Natural killer cell (primary cell): ENCODE measurements around the gene TRAP1. TPM values are rescaled to one million over a fixed set of nuclear protein-coding genes. Genes with fewer than 3 reads are reported as not detected.

Experiments used
- ATAC-seq, 3 donors: fragments of 150-1000 bp in 2 of 3; fragments of 200-7000 bp in 1 of 3; cut with Tn5 transposase; 1 replicate in 1 of 3; 2 replicates in 2 of 3; pipeline ENCODE4 v1.10.0; 2021; ENCODE audit warnings: mild to moderate bottlenecking in 2 of 3, moderate library complexity in 2 of 3
- DNase-seq, 2 donors: peaks; one replicate each; pipeline versions ENCODE4 v3.0.0 to v3.0.0-alpha.2; 2013 to 2021; ENCODE audit warnings: mixed read lengths in 1 of 2
- H3K27ac ChIP-seq: one replicate; pipeline ENCODE4 v1.5.1; 2013; ENCODE audit warnings: mild to moderate bottlenecking, low read length
- H3K27me3 ChIP-seq: one replicate; pipeline ENCODE4 v1.6.1; 2013; ENCODE audit warnings: low read length; ENCODE audit not compliant: control insufficient read depth, insufficient read depth
- H3K36me3 ChIP-seq: one replicate; pipeline ENCODE4 v1.6.1; 2013; ENCODE audit warnings: low read length; ENCODE audit not compliant: control insufficient read depth, insufficient read depth
- H3K4me1 ChIP-seq: one replicate; pipeline ENCODE4 v1.6.1; 2013; ENCODE audit warnings: low read length; ENCODE audit not compliant: control insufficient read depth, insufficient read depth
- H3K4me3 ChIP-seq: one replicate; pipeline ENCODE4 v1.5.1; 2013; ENCODE audit warnings: low read length
- H3K9me3 ChIP-seq: one replicate; pipeline ENCODE4 v1.6.1; 2013; ENCODE audit warnings: low read length; ENCODE audit not compliant: control insufficient read depth, insufficient read depth
- H3K27ac Mint-ChIP-seq, 2 donors: one replicate each; pipeline ENCODE4 v1.8.0; 2022; ENCODE audit warnings: mild to moderate bottlenecking in 2 of 2, mixed read lengths in 2 of 2, moderate library complexity in 1 of 2
- H3K27me3 Mint-ChIP-seq, 2 donors: one replicate each; pipeline ENCODE4 v1.8.0; 2022; ENCODE audit warnings: low read depth in 2 of 2, mixed read lengths in 2 of 2
- H3K36me3 Mint-ChIP-seq: one replicate; pipeline ENCODE4 v1.8.0; 2022; ENCODE audit warnings: mixed read lengths
- H3K4me1 Mint-ChIP-seq, 2 donors: one replicate each; pipeline ENCODE4 v1.8.0; 2022; ENCODE audit warnings: mixed read lengths in 2 of 2
- H3K4me3 Mint-ChIP-seq: one replicate; pipeline ENCODE4 v1.8.0; 2022; ENCODE audit warnings: mild to moderate bottlenecking, moderate library complexity, mixed read lengths
- H3K9me3 Mint-ChIP-seq, 2 donors: one replicate each; pipeline ENCODE4 v1.8.0; 2022; ENCODE audit warnings: mixed read lengths in 2 of 2
- WGBS: methylation state at CpG from one replicate; pipeline ENCODE4 v1.1.7; 2013; ENCODE audit warnings: missing lambda C conversion rate; ENCODE audit not compliant: insufficient coverage; 5-methylcytosine and 5-hydroxymethylcytosine counted together
- intact Hi-C: fragments of 100-400 bp; cut with micrococcal nuclease; formaldehyde crosslinking; loops from one replicate; pipeline ENCODE4 v1.14.2; 2022
- total RNA-seq, 4 donors: library from RNA; stranded (reverse); fragments of 120-200 nt in 1 of 4; gene quantifications; one replicate each; pipeline versions ENCODE4 v1.2.3 to v1.2.4, GENCODE V29; 2013 to 2022
- TF ChIP-seq, protein P1 (sequence below): fragments of 200-600 bp; IDR thresholded peaks from one replicate; pipeline ENCODE4 v1.8.0; 2022; ENCODE audit warnings: antibody characterized with exemption

Gene TRAP1
- total RNA-seq, 3 donors from 2014 or later (not counting 1 experiment from before 2014, with no cell fraction given), result 33.7 to 56.7 (median 54.6) TPM

DNA sequence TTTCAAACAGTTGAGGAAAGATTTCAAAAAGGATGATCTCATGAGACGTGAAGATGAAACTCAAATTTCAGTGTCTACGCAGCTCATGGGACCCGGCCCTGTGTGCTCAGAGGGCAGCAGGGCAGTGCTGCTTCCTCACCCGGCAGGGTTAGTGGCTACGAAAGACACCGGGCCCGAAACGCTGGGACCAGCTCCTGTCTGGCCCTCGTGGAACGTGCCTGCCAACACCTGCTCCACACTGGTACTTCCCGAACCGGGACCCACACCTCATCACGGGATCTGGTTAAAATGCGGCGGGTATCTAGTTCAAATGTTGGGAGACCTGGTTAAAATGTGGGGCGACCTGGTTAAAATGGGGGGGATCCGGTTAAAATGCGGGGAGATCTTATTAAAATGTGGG, 44.1 kb downstream of the TRAP1 start:
- 97% methylated on average over 18 of the region's 18 CpGs for WGBS

DNA sequence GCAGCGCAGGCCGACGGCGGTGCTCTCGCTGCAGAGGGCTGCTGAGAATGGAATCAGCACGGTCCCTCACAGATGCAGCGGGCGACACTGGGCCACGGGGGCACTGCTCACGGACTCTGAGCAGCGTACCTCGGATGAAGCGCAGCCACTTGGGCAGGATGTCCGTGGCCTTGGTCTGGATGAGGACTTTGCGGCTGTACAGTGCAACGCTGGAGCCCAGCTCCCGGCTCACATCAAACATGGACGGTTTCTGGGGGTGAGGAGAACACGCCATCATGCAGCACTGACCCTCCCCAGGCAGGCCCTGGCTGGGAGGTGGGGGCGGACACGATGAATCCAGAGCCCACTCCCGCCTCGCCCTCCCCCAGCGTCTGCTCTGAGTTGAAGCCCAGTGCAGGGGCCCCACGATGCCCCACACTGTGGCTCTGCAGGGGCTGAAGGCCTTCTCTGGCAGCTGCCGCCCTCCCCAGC, 44.7 kb downstream of the TRAP1 start:
- Histone ChIP-seq H3K27me3 (no peaks in the 10 kb centered on the region), H3K9me3 (no peaks in the 10 kb centered on the region), H3K4me1 (peaks cover 34% of the 10 kb centered on the region), H3K36me3 (peaks cover 4% of the 10 kb centered on the region), H3K4me3 (no peak overlapping the region), H3K27ac (no peak overlapping the region)
- no peak for DNase-seq
- Mint-ChIP-seq H3K9me3 (no peaks in the 10 kb centered on the region), H3K4me3 (no peak overlapping the region), H3K27me3 (no peaks in the 10 kb centered on the region), H3K27ac (no peak overlapping the region), H3K36me3 (no peaks in the 10 kb centered on the region), H3K4me1 (peaks cover 18 to 28% of the 10 kb centered on the region in 2 donors)
- ATAC-seq, result no peak
- intact Hi-C loops, result no loop called here
- 97% methylated on average over 26 of the region's 26 CpGs for WGBS
- TF ChIP-seq, protein P1, sequence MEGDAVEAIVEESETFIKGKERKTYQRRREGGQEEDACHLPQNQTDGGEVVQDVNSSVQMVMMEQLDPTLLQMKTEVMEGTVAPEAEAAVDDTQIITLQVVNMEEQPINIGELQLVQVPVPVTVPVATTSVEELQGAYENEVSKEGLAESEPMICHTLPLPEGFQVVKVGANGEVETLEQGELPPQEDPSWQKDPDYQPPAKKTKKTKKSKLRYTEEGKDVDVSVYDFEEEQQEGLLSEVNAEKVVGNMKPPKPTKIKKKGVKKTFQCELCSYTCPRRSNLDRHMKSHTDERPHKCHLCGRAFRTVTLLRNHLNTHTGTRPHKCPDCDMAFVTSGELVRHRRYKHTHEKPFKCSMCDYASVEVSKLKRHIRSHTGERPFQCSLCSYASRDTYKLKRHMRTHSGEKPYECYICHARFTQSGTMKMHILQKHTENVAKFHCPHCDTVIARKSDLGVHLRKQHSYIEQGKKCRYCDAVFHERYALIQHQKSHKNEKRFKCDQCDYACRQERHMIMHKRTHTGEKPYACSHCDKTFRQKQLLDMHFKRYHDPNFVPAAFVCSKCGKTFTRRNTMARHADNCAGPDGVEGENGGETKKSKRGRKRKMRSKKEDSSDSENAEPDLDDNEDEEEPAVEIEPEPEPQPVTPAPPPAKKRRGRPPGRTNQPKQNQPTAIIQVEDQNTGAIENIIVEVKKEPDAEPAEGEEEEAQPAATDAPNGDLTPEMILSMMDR, result no peak

More for the DNA sequence above, 44.1 kb downstream of the TRAP1 start:
- ATAC-seq (no peak), DNase-seq (no peak)
- intact Hi-C loops, result no loop called here
- Mint-ChIP-seq H3K4me3 (no peak overlapping the region), H3K27me3 (no peaks in the 10 kb centered on the region), H3K27ac (no peak overlapping the region), H3K9me3 (no peaks in the 10 kb centered on the region), H3K36me3 (no peaks in the 10 kb centered on the region), H3K4me1 (peaks cover 18 to 28% of the 10 kb centered on the region in 2 donors)
- TF ChIP-seq, protein P1, result no peak
- Histone ChIP-seq H3K27ac (no peak overlapping the region), H3K27me3 (no peaks in the 10 kb centered on the region), H3K36me3 (peaks cover 8% of the 10 kb centered on the region), H3K9me3 (no peaks in the 10 kb centered on the region), H3K4me1 (peaks cover 31% of the 10 kb centered on the region), H3K4me3 (no peak overlapping the region)

DNA sequence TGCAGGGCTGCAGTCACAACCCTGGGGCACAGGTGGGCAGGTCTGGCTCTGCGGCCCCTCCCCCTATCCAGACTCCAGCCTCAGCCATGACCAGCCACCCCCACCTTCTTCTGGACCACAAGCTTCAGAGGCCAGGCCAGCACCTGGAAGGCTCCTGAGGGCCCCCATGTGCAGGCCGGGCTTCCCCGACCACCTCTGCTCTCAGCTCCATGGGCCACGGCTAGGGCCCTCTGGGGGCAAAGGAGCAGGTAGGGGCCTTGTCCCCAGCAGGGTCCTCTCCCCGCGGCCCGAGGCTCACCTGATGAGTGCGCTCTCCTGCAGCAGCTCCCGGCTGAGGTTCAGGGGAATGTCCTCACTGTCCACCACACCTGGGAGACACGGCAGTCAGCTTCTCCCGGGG, 45.9 kb downstream of the TRAP1 start:
- no peak overlapping the region for H3K4me3 Mint-ChIP-seq
- H3K27me3 ChIP-seq, result no peaks in the 10 kb centered on the region
- H3K36me3 Mint-ChIP-seq, result no peaks in the 10 kb centered on the region
- no peaks in the 10 kb centered on the region for H3K36me3 ChIP-seq
- peaks cover 34% of the 10 kb centered on the region for H3K4me1 ChIP-seq
- no peak for ATAC-seq
- H3K27me3 Mint-ChIP-seq, result no peaks in the 10 kb centered on the region
- TF ChIP-seq, protein P1, result no peak
- H3K27ac Mint-ChIP-seq, result no peak overlapping the region
- H3K4me3 ChIP-seq, result no peak overlapping the region
- H3K4me1 Mint-ChIP-seq, result peaks cover 18 to 28% of the 10 kb centered on the region in 2 donors
- no peak overlapping the region for H3K27ac ChIP-seq
- H3K9me3 ChIP-seq, result no peaks in the 10 kb centered on the region
- DNase-seq, result no peak
- WGBS, result 97% methylated on average over 11 of the region's 11 CpGs
- no peaks in the 10 kb centered on the region for H3K9me3 Mint-ChIP-seq
- intact Hi-C loops, result no loop called here

DNA sequence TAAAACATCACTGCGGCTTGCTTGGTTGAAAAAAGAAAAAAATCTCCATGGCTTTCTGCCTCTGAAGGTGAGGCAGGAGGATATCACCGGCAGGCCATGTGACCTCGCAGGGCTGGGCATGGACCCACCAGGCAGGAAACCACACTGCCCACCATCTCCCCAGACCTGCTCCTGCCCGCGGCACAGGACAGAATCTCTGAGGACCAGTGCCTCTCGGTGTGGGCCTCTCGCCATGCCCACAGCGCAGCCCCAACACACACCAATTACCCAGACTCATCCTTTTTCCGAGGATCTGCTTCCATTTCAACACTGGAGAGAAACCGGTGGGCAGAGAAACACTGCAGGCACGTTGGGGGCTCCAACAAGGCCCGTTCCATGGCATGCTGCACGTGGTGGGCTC, 46.6 kb downstream of the TRAP1 start:
- Mint-ChIP-seq H3K27me3 (no peaks in the 10 kb centered on the region), H3K36me3 (no peaks in the 10 kb centered on the region), H3K4me1 (peaks cover 24 to 34% of the 10 kb centered on the region in 2 donors), H3K9me3 (no peaks in the 10 kb centered on the region), H3K4me3 (no peak overlapping the region), H3K27ac (peak overlapping the region in 1 of 2 donors; percentile 62)
- intact Hi-C loops, result no loop called here
- DNase-seq (no peak), ATAC-seq (peak in 2 of 3 donors; percentile 29 to 45)
- 45% methylated on average over 13 of the region's 13 CpGs for WGBS
- Histone ChIP-seq H3K27ac (no peak overlapping the region), H3K4me3 (no peak overlapping the region), H3K4me1 (peaks cover 40% of the 10 kb centered on the region), H3K9me3 (no peaks in the 10 kb centered on the region), H3K36me3 (no peaks in the 10 kb centered on the region), H3K27me3 (no peaks in the 10 kb centered on the region)
- TF ChIP-seq, protein P1, result no peak
